ENCODE data around the gene ECI2. TPM values are rescaled to one million over a fixed set of nuclear protein-coding genes. Genes with fewer than 3 reads are reported as not detected.

ECI2 gene
- polyA plus RNA-seq, 1 of the 3 experiments (the other 2 are of a cell fraction): 45.1 TPM

GRCh38 chr6:4078691-4079471, 56.5 kb downstream of the ECI2 start, which contains the start of gene FAM217A:
Gene FAM217A (minus strand): TSS chr6:4079137. CDS start chr6:4077414, 1,723 bp downstream.
- H3K27ac ChIP-seq (ENCODE audit: low read depth in 2 of 2, low read length in 1 of 2): no peak within 1 kb of the TSS
- no peak for DNase-seq
- H4K20me1 ChIP-seq (ENCODE audit: insufficient read depth): no peaks in the 10 kb centered on the region
- WGBS (ENCODE audit: low lambda C conversion rate): 96% methylated on average over 14 of the region's 91 CpGs
- H3K9ac ChIP-seq: no peak within 1 kb of the TSS
- H3K4me1 ChIP-seq (ENCODE audit: control insufficient read depth in 1 of 2, insufficient read depth in 2 of 2, low read depth in 1 of 2, low read length in 1 of 2): no peaks in the 10 kb centered on the region
- no peaks in the 10 kb centered on the region for H3K27me3 ChIP-seq (ENCODE audit: insufficient read depth)
- ChIA-PET POLR2A (no interaction called here), CTCF (interaction anchor here (0.8 kb wide), 1 partner anchor 10 kb away, joined by 3 read pairs; no protein-coding TSS in a partner anchor)
- TF ChIP-seq EP300 (IDR thresholded peaks at IDR 0.05; ENCODE audit: borderline replicate concordance in 1 of 2, low read depth in 1 of 2, low read length in 1 of 2): no peak
- TF ChIP-seq GATA2 (CRISPR knock-in tag; IDR thresholded peaks at IDR 0.05): no peak
- no peaks in the 10 kb centered on the region for H3F3A ChIP-seq (replicated peaks; ENCODE audit: insufficient read depth)
- H3K4me3 ChIP-seq (ENCODE audit: low read depth in 2 of 2, low read length in 1 of 2): no peak within 1 kb of the TSS
- no peak within 1 kb of the TSS for H3K4me2 ChIP-seq
- no peak within 1 kb of the TSS for H2AFZ ChIP-seq (ENCODE audit: low read depth)
- no peaks in the 10 kb centered on the region for H3K9me3 ChIP-seq
- no peaks in the 10 kb centered on the region for H3K79me2 ChIP-seq (ENCODE audit: insufficient read depth)
- no peaks in the 10 kb centered on the region for H3K36me3 ChIP-seq (replicated peaks in 1 of 2; ENCODE audit: control insufficient read depth in 1 of 2, insufficient read depth in 2 of 2, low read length in 1 of 2)
- H3K9me2 ChIP-seq: no peaks in the 10 kb centered on the region

GRCh38 chr6:4074478-4075235, 60.7 kb downstream of the ECI2 start:
- Histone ChIP-seq H3K9ac (no peak overlapping the region), H3K4me2 (no peak overlapping the region), H3K36me3 (replicated peaks in 1 of 2; ENCODE audit: control insufficient read depth in 1 of 2, insufficient read depth in 2 of 2, low read length in 1 of 2) (no peaks in the 10 kb centered on the region), H3K9me2 (no peaks in the 10 kb centered on the region), H3K79me2 (ENCODE audit: insufficient read depth) (no peaks in the 10 kb centered on the region), H3F3A (replicated peaks; ENCODE audit: insufficient read depth) (no peaks in the 10 kb centered on the region), H3K27ac (ENCODE audit: low read depth in 2 of 2, low read length in 1 of 2) (no peak overlapping the region), H3K4me3 (ENCODE audit: low read depth in 2 of 2, low read length in 1 of 2) (no peak overlapping the region), H3K27me3 (ENCODE audit: insufficient read depth) (no peaks in the 10 kb centered on the region), H3K9me3 (no peaks in the 10 kb centered on the region), H2AFZ (ENCODE audit: low read depth) (no peak overlapping the region), H3K4me1 (ENCODE audit: control insufficient read depth in 1 of 2, insufficient read depth in 2 of 2, low read depth in 1 of 2, low read length in 1 of 2) (no peaks in the 10 kb centered on the region; a peak in 1 of 4 replicates), H4K20me1 (ENCODE audit: insufficient read depth) (no peaks in the 10 kb centered on the region)
- DNase-seq: no peak
- POLR2A ChIA-PET: no interaction called here
- 83% methylated on average over 6 of the region's 6 CpGs for WGBS (ENCODE audit: low lambda C conversion rate)
- CTCF ChIA-PET: interaction anchor here (1.3 kb wide), 1 partner anchor 81 kb away, joined by 3 read pairs; no protein-coding TSS in a partner anchor
- TF ChIP-seq SMC3 (IDR thresholded peaks at IDR 0.05; ENCODE audit: low read depth, low read length) (no peak), USF1 (IDR thresholded peaks at IDR 0.05; ENCODE audit: borderline replicate concordance, low read depth) (no peak), CHD2 (IDR thresholded peaks at IDR 0.05; ENCODE audit: low read length, partially characterized antibody) (no peak), MXI1 (IDR thresholded peaks at IDR 0.05; ENCODE audit: low read depth, low read length) (no peak), FOSL2 (IDR thresholded peaks at IDR 0.05; ENCODE audit: borderline replicate concordance, low read depth) (no peak), RCOR1 (IDR thresholded peaks at IDR 0.05; ENCODE audit: low read length) (no peak), REST (IDR thresholded peaks at IDR 0.05; ENCODE audit: low read depth, low read length) (no peak), TCF12 (IDR thresholded peaks at IDR 0.05) (no peak), ZBTB33 (IDR thresholded peaks at IDR 0.05; ENCODE audit: borderline replicate concordance, low read depth) (no peak), EZH2phosphoT487 (IDR thresholded peaks at IDR 0.05; ENCODE audit: borderline replicate concordance, low read depth) (no peak), MEF2A (IDR thresholded peaks at IDR 0.05; ENCODE audit: borderline replicate concordance, low read depth) (no peak), NRF1 (IDR thresholded peaks at IDR 0.05; ENCODE audit: low read depth, low read length) (no peak), GABPA (IDR thresholded peaks at IDR 0.05; ENCODE audit: low read depth) (no peak), POLR2AphosphoS5 (IDR thresholded peaks at IDR 0.05; ENCODE audit: low read depth, low read length) (no peak), TAF1 (IDR thresholded peaks at IDR 0.05; ENCODE audit: borderline replicate concordance, low read depth, low read length) (no peak), RFX5 (IDR thresholded peaks at IDR 0.05; ENCODE audit: low read length) (no peak), MAX (IDR thresholded peaks at IDR 0.05; ENCODE audit: low read depth) (no peak), NFIC (IDR thresholded peaks at IDR 0.05; ENCODE audit: borderline replicate concordance) (no peak)
